Measurements from ENCODE around the gene NEGR1.

Gene NEGR1

DNA sequence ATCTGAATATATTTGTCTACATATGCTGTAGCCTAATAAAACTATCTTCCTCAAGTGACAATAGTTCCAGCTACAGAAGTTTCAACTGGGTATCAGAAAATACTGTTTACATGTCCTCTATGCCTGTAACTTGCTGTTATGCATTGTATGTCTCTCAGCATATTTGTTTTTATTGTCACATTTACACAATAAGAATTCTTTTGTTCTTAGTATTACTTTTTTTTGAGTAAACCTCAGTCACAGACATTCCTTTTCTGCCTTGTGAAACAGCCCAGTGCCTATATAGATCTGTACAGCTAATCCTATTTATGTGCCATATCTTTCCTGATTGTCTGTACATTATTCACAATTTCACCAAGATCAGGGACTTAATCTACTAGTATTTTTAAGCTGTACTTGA, 565.2 kb downstream of the NEGR1 start:
- Mint-ChIP-seq H3K27me3 (no peaks in the 10 kb centered on the region), H3K27ac (no peak overlapping the region), H3K4me3 (no peak overlapping the region), H3K4me1 (ENCODE audit: low read depth) (no peaks in the 10 kb centered on the region), H3K36me3 (ENCODE audit: low read depth) (no peaks in the 10 kb centered on the region), H3K9me3 (peaks cover 25% of the 10 kb centered on the region)

GRCh38 chr1:71711456-71711855, 570.9 kb downstream of the NEGR1 start:
- Mint-ChIP-seq H3K9me3 (peaks cover 27% of the 10 kb centered on the region), H3K4me3 (no peak overlapping the region), H3K27me3 (no peaks in the 10 kb centered on the region), H3K27ac (no peak overlapping the region), H3K36me3 (ENCODE audit: low read depth) (no peaks in the 10 kb centered on the region), H3K4me1 (ENCODE audit: low read depth) (no peaks in the 10 kb centered on the region)

DNA sequence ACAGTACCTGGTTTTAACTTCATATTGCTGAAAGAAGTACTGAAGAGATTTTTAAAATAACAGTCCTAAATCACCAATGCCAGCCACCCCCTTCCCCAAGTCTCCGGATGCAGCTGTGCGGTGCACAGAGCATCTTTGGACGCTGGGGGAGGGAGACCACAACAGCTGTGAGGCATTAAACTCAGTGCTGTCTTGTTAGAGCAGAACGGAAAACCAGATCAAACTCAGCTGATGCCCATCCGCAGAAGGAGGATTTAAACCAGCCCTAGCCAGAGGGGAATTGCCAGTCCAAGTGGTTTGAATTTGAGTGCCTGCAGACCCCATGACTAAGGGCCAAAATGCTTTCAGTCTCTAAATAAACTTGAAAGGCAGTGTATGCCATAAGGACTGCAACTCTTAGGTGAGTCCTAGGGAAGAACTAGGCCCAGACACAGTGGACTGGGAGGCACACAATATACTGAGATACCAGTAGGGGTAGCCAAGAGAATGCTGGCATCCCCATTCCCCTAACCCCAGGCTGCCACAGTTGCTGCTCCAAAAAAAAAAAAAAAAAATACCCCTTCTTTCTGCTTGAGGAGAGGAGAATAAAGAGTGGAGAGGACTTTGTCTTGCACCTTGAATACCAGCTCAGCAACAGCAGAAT, 576.2 kb downstream of the NEGR1 start:
- no peaks in the 10 kb centered on the region for H3K27me3 Mint-ChIP-seq
- H3K36me3 Mint-ChIP-seq (ENCODE audit: low read depth): no peaks in the 10 kb centered on the region
- H3K27ac Mint-ChIP-seq: no peak overlapping the region
- no peaks in the 10 kb centered on the region for H3K4me1 Mint-ChIP-seq (ENCODE audit: low read depth)
- H3K9me3 Mint-ChIP-seq: peaks cover 12% of the 10 kb centered on the region
- H3K4me3 Mint-ChIP-seq: no peak overlapping the region

GRCh38 chr1:71698186-71698585, 584.2 kb downstream of the NEGR1 start:
- H3K4me3 Mint-ChIP-seq: no peak overlapping the region
- no peaks in the 10 kb centered on the region for H3K4me1 Mint-ChIP-seq (ENCODE audit: low read depth)
- H3K27me3 Mint-ChIP-seq: no peaks in the 10 kb centered on the region
- H3K36me3 Mint-ChIP-seq (ENCODE audit: low read depth): no peaks in the 10 kb centered on the region
- H3K9me3 Mint-ChIP-seq: peaks cover 9% of the 10 kb centered on the region
- H3K27ac Mint-ChIP-seq: no peak overlapping the region

GRCh38 chr1:71695821-71696220, 586.5 kb downstream of the NEGR1 start:
- Mint-ChIP-seq H3K4me3 (no peak overlapping the region), H3K36me3 (ENCODE audit: low read depth) (no peaks in the 10 kb centered on the region), H3K27me3 (no peaks in the 10 kb centered on the region), H3K27ac (no peak overlapping the region), H3K9me3 (peaks cover 4% of the 10 kb centered on the region), H3K4me1 (ENCODE audit: low read depth) (no peaks in the 10 kb centered on the region)

DNA sequence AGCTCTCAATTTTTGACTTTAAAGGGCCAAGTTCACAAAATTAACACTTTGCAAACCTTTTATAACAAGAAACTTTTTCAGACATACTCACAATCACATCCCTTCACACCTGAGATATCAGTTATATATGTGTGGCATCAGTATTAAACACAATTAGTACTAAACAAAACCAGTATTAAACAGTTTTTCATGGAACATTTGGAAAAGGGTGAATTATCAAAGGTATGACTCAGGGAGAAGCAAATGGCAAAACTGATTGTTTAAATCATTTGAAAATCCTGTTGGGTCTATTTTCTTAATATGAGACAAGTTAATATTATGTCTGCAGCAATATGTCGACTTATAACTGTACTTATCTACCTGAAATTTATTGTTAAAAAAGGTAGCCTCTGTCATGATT, 587.3 kb downstream of the NEGR1 start:
- H3K4me1 Mint-ChIP-seq (ENCODE audit: low read depth): no peaks in the 10 kb centered on the region
- H3K9me3 Mint-ChIP-seq: no peaks in the 10 kb centered on the region
- no peaks in the 10 kb centered on the region for H3K36me3 Mint-ChIP-seq (ENCODE audit: low read depth)
- no peaks in the 10 kb centered on the region for H3K27me3 Mint-ChIP-seq
- no peak overlapping the region for H3K27ac Mint-ChIP-seq
- no peak overlapping the region for H3K4me3 Mint-ChIP-seq

DNA sequence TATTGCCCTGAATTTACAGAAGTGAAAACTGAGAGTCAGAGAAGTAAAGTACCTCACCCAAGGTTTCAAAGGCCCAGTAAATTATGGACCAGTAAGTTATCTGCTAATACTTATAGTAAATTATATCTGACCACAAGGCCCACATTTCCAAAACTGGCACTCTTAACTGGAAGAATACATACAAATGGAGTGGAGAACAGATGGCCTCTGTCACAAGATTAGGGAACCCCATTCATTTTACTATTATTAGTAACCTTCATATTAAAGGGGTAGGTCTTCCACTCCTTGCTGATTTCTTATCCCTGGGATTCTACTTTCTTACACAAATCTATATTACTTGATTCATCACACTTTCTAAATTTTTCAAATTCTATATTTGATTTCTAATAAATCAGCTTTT, 588.8 kb downstream of the NEGR1 start:
- Mint-ChIP-seq H3K27me3 (no peaks in the 10 kb centered on the region), H3K27ac (no peak overlapping the region), H3K4me3 (no peak overlapping the region), H3K36me3 (ENCODE audit: low read depth) (no peaks in the 10 kb centered on the region), H3K9me3 (no peaks in the 10 kb centered on the region), H3K4me1 (ENCODE audit: low read depth) (no peaks in the 10 kb centered on the region)

- no peaks in the 10 kb centered on the region for H3K27me3 Mint-ChIP-seq
- no peak overlapping the region for H3K4me3 Mint-ChIP-seq
- H3K4me1 Mint-ChIP-seq (ENCODE audit: low read depth): no peaks in the 10 kb centered on the region
- H3K36me3 Mint-ChIP-seq (ENCODE audit: low read depth): no peaks in the 10 kb centered on the region
- H3K9me3 Mint-ChIP-seq: no peaks in the 10 kb centered on the region
- H3K27ac Mint-ChIP-seq: no peak overlapping the region
Observed at GRCh38 chr1:71689635-71690034, 592.7 kb downstream of the NEGR1 start.

DNA sequence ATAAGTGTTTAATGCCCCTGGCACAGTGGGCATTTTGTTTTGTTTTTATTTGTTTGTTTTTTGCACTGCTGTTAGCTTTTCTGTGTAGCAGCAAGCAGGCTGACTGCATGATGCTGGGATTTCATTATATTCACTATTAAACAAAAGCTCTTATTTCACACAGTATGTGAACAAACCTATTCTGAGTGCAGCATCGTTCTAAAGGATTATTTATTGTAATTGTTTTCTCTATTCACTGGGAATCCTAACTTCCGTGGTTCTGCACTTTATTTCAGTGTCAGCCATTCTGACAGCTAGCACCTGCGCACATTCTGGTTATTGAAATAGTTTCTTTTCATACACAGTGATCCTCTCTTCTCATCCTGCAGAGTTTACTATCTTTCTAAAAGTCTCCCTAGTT, 595.0 kb downstream of the NEGR1 start:
- Mint-ChIP-seq H3K27ac (no peak overlapping the region), H3K4me1 (ENCODE audit: low read depth) (no peaks in the 10 kb centered on the region), H3K9me3 (no peaks in the 10 kb centered on the region), H3K27me3 (no peaks in the 10 kb centered on the region), H3K36me3 (ENCODE audit: low read depth) (no peaks in the 10 kb centered on the region), H3K4me3 (no peak overlapping the region)

- H3K27ac Mint-ChIP-seq: no peak overlapping the region
- no peaks in the 10 kb centered on the region for H3K9me3 Mint-ChIP-seq
- no peaks in the 10 kb centered on the region for H3K36me3 Mint-ChIP-seq (ENCODE audit: low read depth)
- no peak overlapping the region for H3K4me3 Mint-ChIP-seq
- no peaks in the 10 kb centered on the region for H3K4me1 Mint-ChIP-seq (ENCODE audit: low read depth)
- H3K27me3 Mint-ChIP-seq: no peaks in the 10 kb centered on the region
Observed at GRCh38 chr1:71676979-71677925, 605.1 kb downstream of the NEGR1 start.

DNA sequence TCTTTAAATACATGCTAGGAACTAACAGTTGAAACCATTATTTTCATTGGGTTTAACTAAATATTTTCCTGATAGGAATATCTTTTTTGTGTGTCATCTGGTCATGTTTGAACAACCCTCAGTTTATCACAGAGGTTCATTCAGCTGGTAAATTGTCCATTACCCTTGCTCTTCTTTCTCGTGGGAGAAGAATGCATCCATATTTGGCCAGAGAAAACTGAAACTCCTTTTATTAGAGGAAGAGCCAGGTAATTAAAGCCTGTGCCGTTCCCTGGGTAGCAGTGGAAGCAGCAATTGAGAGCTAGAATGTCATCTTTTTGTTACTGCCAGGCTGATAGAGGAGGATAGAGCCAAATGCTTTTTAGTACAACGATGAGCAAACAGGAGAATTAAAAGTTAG, 614.3 kb downstream of the NEGR1 start:
- Mint-ChIP-seq H3K4me1 (ENCODE audit: low read depth) (no peaks in the 10 kb centered on the region), H3K9me3 (no peaks in the 10 kb centered on the region), H3K27ac (no peak overlapping the region), H3K4me3 (no peak overlapping the region), H3K36me3 (ENCODE audit: low read depth) (no peaks in the 10 kb centered on the region), H3K27me3 (no peaks in the 10 kb centered on the region)

- Mint-ChIP-seq H3K4me1 (ENCODE audit: low read depth) (no peaks in the 10 kb centered on the region), H3K9me3 (no peaks in the 10 kb centered on the region), H3K27ac (no peak overlapping the region), H3K27me3 (no peaks in the 10 kb centered on the region), H3K4me3 (no peak overlapping the region), H3K36me3 (ENCODE audit: low read depth) (no peaks in the 10 kb centered on the region)
Observed at GRCh38 chr1:71667216-71667615, 615.1 kb downstream of the NEGR1 start.

DNA sequence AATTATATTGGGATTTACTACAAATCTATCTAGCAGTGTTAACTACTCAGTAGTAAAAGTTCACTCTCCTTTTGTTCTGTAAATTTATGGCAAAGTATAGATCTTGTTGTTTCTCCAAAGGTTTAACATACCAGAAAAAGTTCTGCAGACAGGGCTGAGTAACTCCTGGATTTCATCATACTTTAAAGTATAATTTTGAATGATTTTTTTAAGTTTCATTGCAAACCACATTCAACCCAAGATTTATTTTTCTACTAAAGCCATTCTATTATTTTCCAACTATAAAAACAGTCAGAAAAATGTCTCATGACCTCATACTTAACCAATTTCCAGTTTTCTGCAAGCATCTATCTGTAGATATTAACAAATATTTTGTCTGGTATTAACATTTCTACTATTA, 615.7 kb downstream of the NEGR1 start:
- no peaks in the 10 kb centered on the region for H3K4me1 Mint-ChIP-seq (ENCODE audit: low read depth)
- H3K27ac Mint-ChIP-seq: no peak overlapping the region
- H3K36me3 Mint-ChIP-seq (ENCODE audit: low read depth): no peaks in the 10 kb centered on the region
- H3K27me3 Mint-ChIP-seq: no peaks in the 10 kb centered on the region
- H3K4me3 Mint-ChIP-seq: no peak overlapping the region
- no peaks in the 10 kb centered on the region for H3K9me3 Mint-ChIP-seq

- no peaks in the 10 kb centered on the region for H3K4me1 Mint-ChIP-seq (ENCODE audit: low read depth)
- no peak overlapping the region for H3K27ac Mint-ChIP-seq
- no peak overlapping the region for H3K4me3 Mint-ChIP-seq
- peaks cover 4% of the 10 kb centered on the region for H3K9me3 Mint-ChIP-seq
- H3K27me3 Mint-ChIP-seq: no peaks in the 10 kb centered on the region
- H3K36me3 Mint-ChIP-seq (ENCODE audit: low read depth): no peaks in the 10 kb centered on the region
Observed at GRCh38 chr1:71660411-71660810, 621.9 kb downstream of the NEGR1 start.

GRCh38 chr1:71657891-71658679, 624.3 kb downstream of the NEGR1 start:
- H3K4me3 Mint-ChIP-seq: no peak overlapping the region

More at GRCh38 chr1:71657891-71658679, 624.3 kb downstream of the NEGR1 start:
- H3K36me3 Mint-ChIP-seq (ENCODE audit: low read depth): no peaks in the 10 kb centered on the region
- H3K4me1 Mint-ChIP-seq (ENCODE audit: low read depth): no peaks in the 10 kb centered on the region
- no peak overlapping the region for H3K27ac Mint-ChIP-seq
- no peaks in the 10 kb centered on the region for H3K27me3 Mint-ChIP-seq
- peaks cover 4% of the 10 kb centered on the region for H3K9me3 Mint-ChIP-seq
